Measurements from ENCODE around the gene LCLAT1. TPM values are rescaled to one million over a fixed set of nuclear protein-coding genes. Genes with fewer than 3 reads are reported as not detected.

LCLAT1 gene
- total RNA-seq, 1 experiment from 2014 or later, result 21.7 TPM

GRCh38 chr2:30652271-30652915, 205.3 kb downstream of the LCLAT1 start:
- no peaks in the 10 kb centered on the region for H3K27me3 ChIP-seq (ENCODE audit: low read length)
- H3K36me3 ChIP-seq (ENCODE audit: insufficient read depth, low read length), result no peaks in the 10 kb centered on the region
- H3K4me1 ChIP-seq (ENCODE audit: low read length), result no peaks in the 10 kb centered on the region; the same call in 1 of the 2 replicates
- no peak for DNase-seq
- H4K20me1 ChIP-seq (ENCODE audit: insufficient read depth, low read depth, low read length), result no peaks in the 10 kb centered on the region
- H2AFZ ChIP-seq (ENCODE audit: low read length), result no peak overlapping the region
- no peak overlapping the region for H3K4me2 ChIP-seq (ENCODE audit: low read depth, low read length, poor library complexity, severe bottlenecking)
- H3K9ac ChIP-seq (ENCODE audit: low read length), result no peak overlapping the region
- H3K9me3 ChIP-seq (ENCODE audit: low read length), result no peaks in the 10 kb centered on the region
- no peaks in the 10 kb centered on the region for H3K9me2 ChIP-seq (replicated peaks; ENCODE audit: insufficient read depth, low read length)
- no peak overlapping the region for H3K27ac ChIP-seq (ENCODE audit: low read length)
- H3K4me3 ChIP-seq (ENCODE audit: low read length), result no peak overlapping the region
- H3K79me2 ChIP-seq (ENCODE audit: low read length), result no peaks in the 10 kb centered on the region

- Histone ChIP-seq H3K4me3 (ENCODE audit: low read length) (no peak overlapping the region), H3K27ac (ENCODE audit: low read length) (no peak overlapping the region), H4K20me1 (ENCODE audit: insufficient read depth, low read depth, low read length) (no peaks in the 10 kb centered on the region), H3K9ac (ENCODE audit: low read length) (no peak overlapping the region), H3K9me2 (replicated peaks; ENCODE audit: insufficient read depth, low read length) (no peaks in the 10 kb centered on the region), H3K27me3 (ENCODE audit: low read length) (no peaks in the 10 kb centered on the region), H3K79me2 (ENCODE audit: low read length) (no peaks in the 10 kb centered on the region), H3K4me2 (ENCODE audit: low read depth, low read length, poor library complexity, severe bottlenecking) (no peak overlapping the region), H3K9me3 (ENCODE audit: low read length) (no peaks in the 10 kb centered on the region), H2AFZ (ENCODE audit: low read length) (no peak overlapping the region), H3K4me1 (ENCODE audit: low read length) (no peaks in the 10 kb centered on the region; the same call in 1 of the 2 replicates), H3K36me3 (ENCODE audit: insufficient read depth, low read length) (no peaks in the 10 kb centered on the region)
- DNase-seq, result no peak
These were observed 206.8 kb downstream of the LCLAT1 start for GRCh38 chr2:30653847-30654246.

GRCh38 chr2:30654404-30654803, 207.4 kb downstream of the LCLAT1 start:
- no peak for DNase-seq
- no peaks in the 10 kb centered on the region for H3K9me3 ChIP-seq (ENCODE audit: low read length)
- no peaks in the 10 kb centered on the region for H4K20me1 ChIP-seq (ENCODE audit: insufficient read depth, low read depth, low read length)
- no peak overlapping the region for H3K4me2 ChIP-seq (ENCODE audit: low read depth, low read length, poor library complexity, severe bottlenecking)
- no peak overlapping the region for H3K27ac ChIP-seq (ENCODE audit: low read length)
- H2AFZ ChIP-seq (ENCODE audit: low read length), result no peak overlapping the region
- H3K4me3 ChIP-seq (ENCODE audit: low read length), result no peak overlapping the region
- H3K79me2 ChIP-seq (ENCODE audit: low read length), result no peaks in the 10 kb centered on the region
- H3K9me2 ChIP-seq (replicated peaks; ENCODE audit: insufficient read depth, low read length), result no peaks in the 10 kb centered on the region
- H3K36me3 ChIP-seq (ENCODE audit: insufficient read depth, low read length), result no peaks in the 10 kb centered on the region
- H3K9ac ChIP-seq (ENCODE audit: low read length), result no peak overlapping the region
- no peaks in the 10 kb centered on the region for H3K27me3 ChIP-seq (ENCODE audit: low read length)
- H3K4me1 ChIP-seq (ENCODE audit: low read length), result no peaks in the 10 kb centered on the region; the same call in 1 of the 2 replicates

- Histone ChIP-seq H3K9me2 (replicated peaks; ENCODE audit: insufficient read depth, low read length) (no peaks in the 10 kb centered on the region), H3K27ac (ENCODE audit: low read length) (no peak overlapping the region), H4K20me1 (ENCODE audit: insufficient read depth, low read depth, low read length) (no peaks in the 10 kb centered on the region), H3K36me3 (ENCODE audit: insufficient read depth, low read length) (no peaks in the 10 kb centered on the region), H3K27me3 (ENCODE audit: low read length) (no peaks in the 10 kb centered on the region), H2AFZ (ENCODE audit: low read length) (no peak overlapping the region), H3K4me2 (ENCODE audit: low read depth, low read length, poor library complexity, severe bottlenecking) (no peak overlapping the region), H3K9ac (ENCODE audit: low read length) (no peak overlapping the region), H3K79me2 (ENCODE audit: low read length) (no peaks in the 10 kb centered on the region), H3K9me3 (ENCODE audit: low read length) (no peaks in the 10 kb centered on the region), H3K4me3 (ENCODE audit: low read length) (no peak overlapping the region), H3K4me1 (ENCODE audit: low read length) (no peaks in the 10 kb centered on the region)
- no peak for DNase-seq
These were observed 208.2 kb downstream of the LCLAT1 start for GRCh38 chr2:30655211-30655610.

- no peak overlapping the region for H3K4me3 ChIP-seq (ENCODE audit: low read length)
- H3K36me3 ChIP-seq (ENCODE audit: insufficient read depth, low read length), result no peaks in the 10 kb centered on the region
- no peak overlapping the region for H3K27ac ChIP-seq (ENCODE audit: low read length)
- no peak overlapping the region for H3K9ac ChIP-seq (ENCODE audit: low read length)
- H3K9me2 ChIP-seq (replicated peaks; ENCODE audit: insufficient read depth, low read length), result no peaks in the 10 kb centered on the region
- no peaks in the 10 kb centered on the region for H3K9me3 ChIP-seq (ENCODE audit: low read length)
- no peaks in the 10 kb centered on the region for H3K27me3 ChIP-seq (ENCODE audit: low read length)
- H3K4me2 ChIP-seq (ENCODE audit: low read depth, low read length, poor library complexity, severe bottlenecking), result no peak overlapping the region
- H2AFZ ChIP-seq (ENCODE audit: low read length), result no peak overlapping the region
- H4K20me1 ChIP-seq (ENCODE audit: insufficient read depth, low read depth, low read length), result no peaks in the 10 kb centered on the region
- no peaks in the 10 kb centered on the region for H3K4me1 ChIP-seq (ENCODE audit: low read length)
- no peak for DNase-seq
- H3K79me2 ChIP-seq (ENCODE audit: low read length), result no peaks in the 10 kb centered on the region
These were observed 208.6 kb downstream of the LCLAT1 start for GRCh38 chr2:30655660-30656059.

GRCh38 chr2:30656079-30656478, 209.0 kb downstream of the LCLAT1 start:
- H3K4me3 ChIP-seq (ENCODE audit: low read length), result no peak overlapping the region
- H3K9ac ChIP-seq (ENCODE audit: low read length), result no peak overlapping the region
- no peaks in the 10 kb centered on the region for H4K20me1 ChIP-seq (ENCODE audit: insufficient read depth, low read depth, low read length)
- no peak overlapping the region for H3K4me2 ChIP-seq (ENCODE audit: low read depth, low read length, poor library complexity, severe bottlenecking)
- no peak overlapping the region for H3K27ac ChIP-seq (ENCODE audit: low read length)
- H3K9me3 ChIP-seq (ENCODE audit: low read length), result no peaks in the 10 kb centered on the region
- H3K36me3 ChIP-seq (ENCODE audit: insufficient read depth, low read length), result no peaks in the 10 kb centered on the region
- no peaks in the 10 kb centered on the region for H3K27me3 ChIP-seq (ENCODE audit: low read length)
- no peak for DNase-seq
- no peaks in the 10 kb centered on the region for H3K9me2 ChIP-seq (replicated peaks; ENCODE audit: insufficient read depth, low read length)
- no peak overlapping the region for H2AFZ ChIP-seq (ENCODE audit: low read length)
- H3K79me2 ChIP-seq (ENCODE audit: low read length), result no peaks in the 10 kb centered on the region
- H3K4me1 ChIP-seq (ENCODE audit: low read length), result no peaks in the 10 kb centered on the region

GRCh38 chr2:30661173-30662107, 214.4 kb downstream of the LCLAT1 start:
- Histone ChIP-seq H3K4me3 (ENCODE audit: low read length) (no peak overlapping the region), H3K27me3 (ENCODE audit: low read length) (no peaks in the 10 kb centered on the region), H3K36me3 (ENCODE audit: insufficient read depth, low read length) (no peaks in the 10 kb centered on the region), H3K9me3 (ENCODE audit: low read length) (no peaks in the 10 kb centered on the region), H3K9me2 (replicated peaks; ENCODE audit: insufficient read depth, low read length) (no peaks in the 10 kb centered on the region), H2AFZ (ENCODE audit: low read length) (no peak overlapping the region), H3K27ac (ENCODE audit: low read length) (no peak overlapping the region), H4K20me1 (ENCODE audit: insufficient read depth, low read depth, low read length) (no peaks in the 10 kb centered on the region), H3K79me2 (ENCODE audit: low read length) (no peaks in the 10 kb centered on the region), H3K4me2 (ENCODE audit: low read depth, low read length, poor library complexity, severe bottlenecking) (no peak overlapping the region), H3K9ac (ENCODE audit: low read length) (no peak overlapping the region), H3K4me1 (ENCODE audit: low read length) (0 out of 2 replicates have a peak, but pooled peaks cover under 1% of the 10 kb centered on the region)
- DNase-seq, result no peak

Measured in Karpas-422 (cell line).